GM12878 (cell line): ENCODE results near the gene KDF1. TPM values are rescaled to one million over a fixed set of nuclear protein-coding genes. Genes with fewer than 3 reads are reported as not detected.

Experiments
- ATAC-seq: fragments of 200-7000 bp; cut with Tn5 transposase; 3 replicates; pipeline ENCODE4 v1.9.1; 2020; ENCODE audit warnings: mild to moderate bottlenecking, moderate library complexity
- BruUV-seq: library from RNA; stranded (reverse); fragments of 400-500 nt; replicated peaks from 2 replicates; lab custom pipeline; 2021; lab: Mats Ljungman, UMichigan
- CTCF ChIA-PET: fragments of 300-600 bp; sonication (Branson Sonifier 250); formaldehyde crosslinking; extraction: SDS; loops from one replicate; lab custom pipeline; 2021; ENCODE audit warnings: inconsistent platforms; lab: Yijun Ruan, JAX
- POLR2A ChIA-PET: fragments of 350-600 bp; formaldehyde crosslinking; extraction: SDS; loops from one replicate; lab custom pipeline; 2021; ENCODE audit warnings: inconsistent platforms; lab: Charles Lee
- RAD21 ChIA-PET: fragments of 300-600 bp; sonication (Branson Sonifier 250); formaldehyde crosslinking; loops from one replicate; lab custom pipeline; 2023; ENCODE audit warnings: antibody characterized with exemption; ENCODE audit not compliant: unreplicated experiment; lab: Charles Lee
- SMC1A ChIA-PET: fragments of 300-600 bp; sonication (Branson Sonifier 250); formaldehyde crosslinking; loops from one replicate; lab custom pipeline; 2023; ENCODE audit not compliant: unreplicated experiment, uncharacterized antibody; lab: Charles Lee
- DNase-seq: peaks from one replicate; pipeline ENCODE4 v3.0.0-alpha.2; 2011; ENCODE audit warnings: low read depth, low spot score
- FAIRE-seq: peaks from 3 replicates; lab custom pipeline; 2011; peaks lifted over from hg19 to GRCh38; lab: Jason Lieb, UNC
- H2AFZ ChIP-seq: 2 replicates; pipeline ENCODE4 v1.6.0; 2011; ENCODE audit warnings: low read depth, low read length, control low read depth; ENCODE audit not compliant: control insufficient read depth
- H3K27ac ChIP-seq: 2 replicates; pipeline ENCODE4 v1.5.1; 2011; ENCODE audit warnings: control low read depth; ENCODE audit not compliant: control insufficient read depth, insufficient read depth
- H3K27me3 ChIP-seq, 2 experiments: replicated peaks in 1 of 2; 2 replicates each; pipeline versions ENCODE4 v1.6.0 to v1.6.1; 2011; ENCODE audit warnings: low read length in 1 of 2; ENCODE audit not compliant: control insufficient read depth in 2 of 2, insufficient read depth in 2 of 2
- H3K36me3 ChIP-seq, 2 experiments: 2 replicates each; pipeline ENCODE4 v1.5.1; 2011; ENCODE audit warnings: low read length in 1 of 2; ENCODE audit not compliant: control insufficient read depth in 2 of 2, insufficient read depth in 2 of 2
- H3K4me1 ChIP-seq: 2 replicates; pipeline ENCODE4 v1.6.1; 2011; ENCODE audit warnings: mild to moderate bottlenecking, low read length, moderate library complexity, mixed read lengths; ENCODE audit not compliant: control insufficient read depth, insufficient read depth
- H3K4me2 ChIP-seq: 2 replicates; pipeline ENCODE4 v1.6.0; 2011; ENCODE audit warnings: control low read depth; ENCODE audit not compliant: control insufficient read depth, insufficient read depth
- H3K4me3 ChIP-seq: fragments of 200-600 bp; sonication (generic); 2 replicates; pipeline ENCODE4 v1.5.1; 2016
- H3K79me2 ChIP-seq: 2 replicates; pipeline ENCODE4 v1.6.0; 2011; ENCODE audit warnings: low read length; ENCODE audit not compliant: control insufficient read depth, insufficient read depth
- H3K9ac ChIP-seq: 2 replicates; pipeline ENCODE4 v1.8.0; 2011; ENCODE audit warnings: low read length, control low read depth, mixed read lengths; ENCODE audit not compliant: control insufficient read depth, insufficient read depth
- H3K9me3 ChIP-seq: replicated peaks from 3 replicates; pipeline ENCODE4 v1.5.1; 2011; ENCODE audit warnings: mild to moderate bottlenecking, low read length; ENCODE audit not compliant: control insufficient read depth, insufficient read depth
- H4K20me1 ChIP-seq: 2 replicates; pipeline ENCODE4 v1.6.0; 2011; ENCODE audit not compliant: control insufficient read depth, insufficient read depth
- CBFB ChIP-seq: IDR thresholded peaks from 2 replicates; pipeline ENCODE4 v1.6.1; 2016; ENCODE audit warnings: antibody characterized with exemption, low read depth
- CHD4 ChIP-seq: fragments of 200-600 bp; sonication (generic); IDR thresholded peaks from 2 replicates; pipeline ENCODE4 v1.6.1; 2016; ENCODE audit warnings: mild to moderate bottlenecking
- CREM ChIP-seq: IDR thresholded peaks from 2 replicates; pipeline ENCODE4 v1.6.1; 2014; ENCODE audit warnings: antibody characterized with exemption, low read depth
- HDGF ChIP-seq: fragments of 450-650 bp; IDR thresholded peaks from 2 replicates; pipeline ENCODE4 v1.6.1; 2016; ENCODE audit warnings: antibody characterized with exemption
- JUND ChIP-seq: IDR thresholded peaks from 2 replicates; pipeline ENCODE4 v1.6.1; 2012; ENCODE audit warnings: low read depth, mild to moderate bottlenecking, low read length, improper control_type of control experiment, moderate library complexity
- KDM1A ChIP-seq: fragments of 200-600 bp; sonication (generic); IDR thresholded peaks from 2 replicates; pipeline ENCODE4 v1.6.1; 2016; ENCODE audit warnings: borderline replicate concordance
- PAX8 ChIP-seq: fragments of 450-650 bp; IDR thresholded peaks from 2 replicates; pipeline ENCODE4 v1.6.1; 2017; ENCODE audit warnings: mild to moderate bottlenecking, moderate library complexity
- POLR2A ChIP-seq: IDR thresholded peaks from 2 replicates; pipeline ENCODE4 v1.6.1; 2011; ENCODE audit warnings: low read depth, mild to moderate bottlenecking, low read length
- RB1 ChIP-seq: fragments of 450-650 bp; formaldehyde crosslinking; IDR thresholded peaks from 2 replicates; pipeline ENCODE4 v1.6.1; 2017; ENCODE audit warnings: mild to moderate bottlenecking, borderline replicate concordance
- STAT1 ChIP-seq: fragments of 450-650 bp; conservative IDR thresholded peaks from 2 replicates; pipeline ENCODE4 v1.6.1; 2014; ENCODE audit warnings: antibody characterized with exemption, mild to moderate bottlenecking
- STAT3 ChIP-seq: IDR thresholded peaks from 2 replicates; pipeline ENCODE4 v1.6.1; 2011; ENCODE audit warnings: low read depth, low read length, improper control_type of control experiment
- WRNIP1 ChIP-seq: IDR thresholded peaks from 2 replicates; pipeline ENCODE4 v1.6.1; 2011; ENCODE audit warnings: low read depth, low read length, improper control_type of control experiment, borderline replicate concordance
- ZNF24 ChIP-seq: fragments of 450-650 bp; IDR thresholded peaks from 2 replicates; pipeline ENCODE4 v1.6.1; 2017; ENCODE audit warnings: antibody characterized with exemption, mild to moderate bottlenecking
- ZZZ3 ChIP-seq: IDR thresholded peaks from 2 replicates; pipeline ENCODE4 v1.6.1; 2011; ENCODE audit warnings: low read depth; ENCODE audit not compliant: control insufficient read depth, insufficient read length
- WGBS: methylation state at CpG from one replicate; pipeline ENCODE4 v1.1.6; 2016; ENCODE audit warnings: low lambda C conversion rate; ENCODE audit not compliant: insufficient replicate concordance, insufficient coverage; ENCODE audit errors: missing lambda C conversion rate; 5-methylcytosine and 5-hydroxymethylcytosine counted together
- in situ Hi-C: fragments of 300-500 bp; cut with MboI; formaldehyde crosslinking; loops from 9 replicates; pipeline ENCODE4 v1.14.3; 2018; ENCODE audit warnings: mixed read lengths
- intact Hi-C: fragments of 100-400 bp; cut with micrococcal nuclease; formaldehyde crosslinking; loops from one replicate; pipeline ENCODE4 v1.14.2; 2022; ENCODE audit not compliant: unreplicated experiment
- polyA plus RNA-seq, 11 experiments: library from polyadenylated mRNA; depleted of rRNA in 4 of 11; unstranded in 6 of 11; stranded (reverse) in 5 of 11; fragments of >200 nt; fragmentation: Nextera tagmentation in 4 of 11; fragmentation: Illumina TruSeq in 1 of 11; extraction: Ambion mirVana in 4 of 11; extraction: Trizol in 1 of 11; gene quantifications; 1 replicate in 1 of 11; 2 replicates in 10 of 11; pipeline versions ENCODE4 v1.2.1 to v1.2.3, GENCODE V29; 2011 to 2016; ENCODE audit warnings: inconsistent platforms in 2 of 11, missing spikeins in 2 of 11, low read depth in 1 of 11
- total RNA-seq, 4 experiments: library from RNA; depleted of rRNA in 3 of 4; stranded (reverse); fragments of >200 nt in 3 of 4; fragmentation: Illumina TruSeq in 1 of 4; extraction: Trizol in 1 of 4; gene quantifications; 2 replicates each; pipeline versions ENCODE4 v1.2.1 to v1.2.3, GENCODE V29; 2013 to 2021
- TF ChIP-seq, protein P1 (sequence below): IDR thresholded peaks from 2 replicates; pipeline ENCODE4 v1.6.1; 2012; ENCODE audit warnings: mild to moderate bottlenecking, low read depth, low read length
- TF ChIP-seq, protein P2 (sequence below): IDR thresholded peaks from 2 replicates; pipeline ENCODE4 v1.6.1; 2011; ENCODE audit warnings: mild to moderate bottlenecking, low read depth, low read length, moderate library complexity; ENCODE audit not compliant: insufficient replicate concordance

KDF1 gene
- total and polyA plus RNA-seq, 10 of the 15 experiments (the other 5 are each of a cell fraction or from before 2014, with no cell fraction given) = 0.03 to 0.13 (median 0.04) TPM; not detected in 7

DNA sequence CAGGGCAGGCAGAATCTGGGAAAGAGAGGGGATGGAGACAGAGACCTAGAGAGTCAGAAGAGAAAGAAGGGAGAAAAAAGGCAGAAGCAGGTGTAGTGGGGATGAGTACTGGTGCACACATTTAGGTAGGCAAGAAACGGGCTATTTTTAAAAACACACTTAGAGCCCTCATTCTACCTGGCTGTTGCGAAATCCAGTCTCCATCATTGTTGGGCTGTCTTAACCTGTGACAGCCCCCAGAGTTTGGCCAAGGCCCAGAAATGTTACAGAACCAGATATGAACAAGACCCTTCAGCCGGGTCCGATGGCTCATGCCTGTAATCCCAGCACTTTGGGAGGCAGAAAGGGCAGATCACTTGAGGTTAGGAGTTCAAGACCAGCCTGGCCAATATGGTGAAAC lies 12.6 kb upstream of the KDF1 start:
- ChIA-PET RAD21 (no interaction called here), SMC1A (no interaction called here)
- Histone ChIP-seq H3K27me3 (no peaks in the 10 kb centered on the region; a peak in 2 of 4 replicates), H3K79me2 (no peaks in the 10 kb centered on the region)
- ATAC-seq = no peak
- TF ChIP-seq RB1 (no peak), ZNF24 (no peak), POLR2A (no peak), ZZZ3 (no peak), CREM (no peak), JUND (no peak), STAT3 (no peak), CBFB (no peak), HDGF (no peak), STAT1 (no peak), WRNIP1 (no peak), CHD4 (no peak), PAX8 (no peak), KDM1A (no peak)
- TF ChIP-seq, protein P1, sequence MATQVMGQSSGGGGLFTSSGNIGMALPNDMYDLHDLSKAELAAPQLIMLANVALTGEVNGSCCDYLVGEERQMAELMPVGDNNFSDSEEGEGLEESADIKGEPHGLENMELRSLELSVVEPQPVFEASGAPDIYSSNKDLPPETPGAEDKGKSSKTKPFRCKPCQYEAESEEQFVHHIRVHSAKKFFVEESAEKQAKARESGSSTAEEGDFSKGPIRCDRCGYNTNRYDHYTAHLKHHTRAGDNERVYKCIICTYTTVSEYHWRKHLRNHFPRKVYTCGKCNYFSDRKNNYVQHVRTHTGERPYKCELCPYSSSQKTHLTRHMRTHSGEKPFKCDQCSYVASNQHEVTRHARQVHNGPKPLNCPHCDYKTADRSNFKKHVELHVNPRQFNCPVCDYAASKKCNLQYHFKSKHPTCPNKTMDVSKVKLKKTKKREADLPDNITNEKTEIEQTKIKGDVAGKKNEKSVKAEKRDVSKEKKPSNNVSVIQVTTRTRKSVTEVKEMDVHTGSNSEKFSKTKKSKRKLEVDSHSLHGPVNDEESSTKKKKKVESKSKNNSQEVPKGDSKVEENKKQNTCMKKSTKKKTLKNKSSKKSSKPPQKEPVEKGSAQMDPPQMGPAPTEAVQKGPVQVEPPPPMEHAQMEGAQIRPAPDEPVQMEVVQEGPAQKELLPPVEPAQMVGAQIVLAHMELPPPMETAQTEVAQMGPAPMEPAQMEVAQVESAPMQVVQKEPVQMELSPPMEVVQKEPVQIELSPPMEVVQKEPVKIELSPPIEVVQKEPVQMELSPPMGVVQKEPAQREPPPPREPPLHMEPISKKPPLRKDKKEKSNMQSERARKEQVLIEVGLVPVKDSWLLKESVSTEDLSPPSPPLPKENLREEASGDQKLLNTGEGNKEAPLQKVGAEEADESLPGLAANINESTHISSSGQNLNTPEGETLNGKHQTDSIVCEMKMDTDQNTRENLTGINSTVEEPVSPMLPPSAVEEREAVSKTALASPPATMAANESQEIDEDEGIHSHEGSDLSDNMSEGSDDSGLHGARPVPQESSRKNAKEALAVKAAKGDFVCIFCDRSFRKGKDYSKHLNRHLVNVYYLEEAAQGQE = no peak
- TF ChIP-seq, protein P2, sequence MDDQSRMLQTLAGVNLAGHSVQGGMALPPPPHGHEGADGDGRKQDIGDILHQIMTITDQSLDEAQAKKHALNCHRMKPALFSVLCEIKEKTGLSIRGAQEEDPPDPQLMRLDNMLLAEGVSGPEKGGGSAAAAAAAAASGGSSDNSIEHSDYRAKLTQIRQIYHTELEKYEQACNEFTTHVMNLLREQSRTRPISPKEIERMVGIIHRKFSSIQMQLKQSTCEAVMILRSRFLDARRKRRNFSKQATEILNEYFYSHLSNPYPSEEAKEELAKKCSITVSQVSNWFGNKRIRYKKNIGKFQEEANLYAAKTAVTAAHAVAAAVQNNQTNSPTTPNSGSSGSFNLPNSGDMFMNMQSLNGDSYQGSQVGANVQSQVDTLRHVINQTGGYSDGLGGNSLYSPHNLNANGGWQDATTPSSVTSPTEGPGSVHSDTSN = no peak
- TF ChIP-seq, all 136 proteins: peak for 0
- no peaks in the 10 kb centered on the region for H3K9me3 ChIP-seq
- ChIA-PET POLR2A (no interaction called here), CTCF (no interaction called here)
- no peaks in the 10 kb centered on the region for H3K36me3 ChIP-seq
- no peaks in the 10 kb centered on the region for H4K20me1 ChIP-seq
- no peak overlapping the region for H3K4me2 ChIP-seq
- in situ Hi-C loops = no loop called here
- FAIRE-seq (no peak), DNase-seq (no peak)
- H2AFZ ChIP-seq = no peak overlapping the region
- no peak overlapping the region for H3K27ac ChIP-seq
- no peak overlapping the region for H3K4me3 ChIP-seq
- no peaks in the 10 kb centered on the region for H3K4me1 ChIP-seq
- intact Hi-C loops = no loop called here
- H3K9ac ChIP-seq = no peak overlapping the region
- 54% methylated on average over 4 of the region's 4 CpGs for WGBS
- BruUV-seq = no TSS peak
